NOMO-1 treated with DMSO at 0.1 percent for 48 hours (cell line): ENCODE measurements around the gene OR5H14.
"Not testable (repeated sequence)": the region's sequence is repeated elsewhere in the genome, so short reads cannot be mapped to it uniquely, and the experiment has no call there.

Source experiments
- DNase-seq: peaks from one replicate; lab custom pipeline; 2025; ENCODE audit not compliant: unreplicated experiment; lab: John Stamatoyannopoulos, UW

The OR5H14 gene

GRCh38 chr3:98147179-98147578 is at the start of gene OR5H14:
Gene OR5H14 (plus strand): TSS chr3:98147479. CDS start chr3:98149386, 1,907 bp downstream.
- DNase-seq: no peak

GRCh38 chr3:98099848-98100247 is 47.4 kb upstream of the OR5H14 start:
- no peak for DNase-seq

GRCh38 chr3:98108162-98108561 is 39.1 kb upstream of the OR5H14 start:
- no peak for DNase-seq

- DNase-seq: no peak
Measured at GRCh38 chr3:98109807-98110549, 37.3 kb upstream of the OR5H14 start.

- no peak for DNase-seq
Measured at GRCh38 chr3:98110550-98110908, 36.8 kb upstream of the OR5H14 start.

- DNase-seq: no peak
Measured at GRCh38 chr3:98114264-98114663, 33.0 kb upstream of the OR5H14 start.

GRCh38 chr3:98115717-98116116 is 31.6 kb upstream of the OR5H14 start:
- DNase-seq: no peak

- no peak for DNase-seq
Measured at GRCh38 chr3:98130421-98130820, 16.9 kb upstream of the OR5H14 start, which contains the start of gene OR5H1. Gene OR5H1 (plus strand): TSS chr3:98130721. CDS start chr3:98132698, 1,977 bp downstream.

GRCh38 chr3:98136631-98137030 is 10.6 kb upstream of the OR5H14 start:
- DNase-seq: no peak

GRCh38 chr3:98137826-98138557 is 9.3 kb upstream of the OR5H14 start:
- DNase-seq: not testable (repeated sequence)

GRCh38 chr3:98140531-98140930 is 6.7 kb upstream of the OR5H14 start:
- no peak for DNase-seq

GRCh38 chr3:98148751-98149150 is 1.5 kb downstream of the OR5H14 start:
- no peak for DNase-seq

- DNase-seq: not testable (repeated sequence)
Measured at GRCh38 chr3:98149456-98149855, 2.2 kb downstream of the OR5H14 start.

- DNase-seq: peak; percentile 14
Measured at GRCh38 chr3:98151241-98151640, 4.0 kb downstream of the OR5H14 start.

- no peak for DNase-seq
Measured at GRCh38 chr3:98166396-98166795, 19.1 kb downstream of the OR5H14 start, which contains the start of gene OR5H15. Gene OR5H15 (plus strand): TSS chr3:98166696. CDS start chr3:98168700, 2,004 bp downstream.

GRCh38 chr3:98171071-98171470 is 23.8 kb downstream of the OR5H14 start:
- DNase-seq: peak; percentile 37

GRCh38 chr3:98172621-98173020 is 25.3 kb downstream of the OR5H14 start:
- no peak for DNase-seq

GRCh38 chr3:98180319-98180890 is 33.1 kb downstream of the OR5H14 start:
- DNase-seq: peak; percentile 92

- no peak for DNase-seq
Measured at GRCh38 chr3:98182196-98182595, 34.9 kb downstream of the OR5H14 start.

- DNase-seq: peak; percentile 21
Measured at GRCh38 chr3:98185180-98185579, 37.9 kb downstream of the OR5H14 start.

- DNase-seq: peak; percentile 73
Measured at GRCh38 chr3:98188545-98188944, 41.3 kb downstream of the OR5H14 start.

GRCh38 chr3:98190911-98191310 is 43.6 kb downstream of the OR5H14 start:
- DNase-seq: not testable (repeated sequence)
